SKM-1 (cell line): ENCODE results near the gene ELOVL6.

ENCODE experiments used
- DNase-seq: peaks from one replicate; lab custom pipeline; 2025; ENCODE audit not compliant: unreplicated experiment; lab: John Stamatoyannopoulos, UW

ELOVL6 gene

GRCh38 chr4:110129544-110129943 is 68.9 kb downstream of the ELOVL6 start:
- DNase-seq = no peak

GRCh38 chr4:110128472-110128919 is 69.9 kb downstream of the ELOVL6 start:
- no peak for DNase-seq

GRCh38 chr4:110128029-110128428 is 70.4 kb downstream of the ELOVL6 start:
- DNase-seq = no peak

- no peak for DNase-seq
These were observed 73.7 kb downstream of the ELOVL6 start for GRCh38 chr4:110124711-110125110.

GRCh38 chr4:110122201-110122600 is 76.2 kb downstream of the ELOVL6 start:
- DNase-seq = no peak

GRCh38 chr4:110120506-110120905 is 77.9 kb downstream of the ELOVL6 start:
- no peak for DNase-seq

- DNase-seq = no peak
These were observed 78.5 kb downstream of the ELOVL6 start for GRCh38 chr4:110119880-110120279.

- DNase-seq = no peak
These were observed 79.1 kb downstream of the ELOVL6 start for GRCh38 chr4:110119337-110119736.

GRCh38 chr4:110112056-110112455 is 86.4 kb downstream of the ELOVL6 start:
- no peak for DNase-seq

- no peak for DNase-seq
These were observed 89.0 kb downstream of the ELOVL6 start for GRCh38 chr4:110109455-110109854.

GRCh38 chr4:110108960-110109359 is 89.5 kb downstream of the ELOVL6 start:
- no peak for DNase-seq

- DNase-seq = peak; percentile 11
These were observed 90.0 kb downstream of the ELOVL6 start for GRCh38 chr4:110108422-110108821.

GRCh38 chr4:110107866-110108265 is 90.5 kb downstream of the ELOVL6 start:
- DNase-seq = peak; percentile 24

GRCh38 chr4:110106931-110107296 is 91.5 kb downstream of the ELOVL6 start:
- DNase-seq = no peak

- no peak for DNase-seq
These were observed 93.8 kb downstream of the ELOVL6 start for GRCh38 chr4:110104661-110105060.

- DNase-seq = no peak
These were observed 98.8 kb downstream of the ELOVL6 start for GRCh38 chr4:110099638-110100037.

- DNase-seq = no peak
These were observed 102.0 kb downstream of the ELOVL6 start for GRCh38 chr4:110096405-110096804.

GRCh38 chr4:110092646-110093045 is 105.8 kb downstream of the ELOVL6 start:
- no peak for DNase-seq

- DNase-seq = no peak
These were observed 106.8 kb downstream of the ELOVL6 start for GRCh38 chr4:110091434-110092140.

- no peak for DNase-seq
These were observed 109.7 kb downstream of the ELOVL6 start for GRCh38 chr4:110088670-110089069.

GRCh38 chr4:110087070-110087708 is 111.2 kb downstream of the ELOVL6 start:
- DNase-seq = no peak

- no peak for DNase-seq
These were observed 113.3 kb downstream of the ELOVL6 start for GRCh38 chr4:110085131-110085530.

- DNase-seq = no peak
These were observed 114.3 kb downstream of the ELOVL6 start for GRCh38 chr4:110084154-110084553.
